ENCODE measurements around the gene GNGT2.
A peak's percentile ranks its signal among the peaks of the same experiment; 100 is the strongest.

The GNGT2 gene

DNA sequence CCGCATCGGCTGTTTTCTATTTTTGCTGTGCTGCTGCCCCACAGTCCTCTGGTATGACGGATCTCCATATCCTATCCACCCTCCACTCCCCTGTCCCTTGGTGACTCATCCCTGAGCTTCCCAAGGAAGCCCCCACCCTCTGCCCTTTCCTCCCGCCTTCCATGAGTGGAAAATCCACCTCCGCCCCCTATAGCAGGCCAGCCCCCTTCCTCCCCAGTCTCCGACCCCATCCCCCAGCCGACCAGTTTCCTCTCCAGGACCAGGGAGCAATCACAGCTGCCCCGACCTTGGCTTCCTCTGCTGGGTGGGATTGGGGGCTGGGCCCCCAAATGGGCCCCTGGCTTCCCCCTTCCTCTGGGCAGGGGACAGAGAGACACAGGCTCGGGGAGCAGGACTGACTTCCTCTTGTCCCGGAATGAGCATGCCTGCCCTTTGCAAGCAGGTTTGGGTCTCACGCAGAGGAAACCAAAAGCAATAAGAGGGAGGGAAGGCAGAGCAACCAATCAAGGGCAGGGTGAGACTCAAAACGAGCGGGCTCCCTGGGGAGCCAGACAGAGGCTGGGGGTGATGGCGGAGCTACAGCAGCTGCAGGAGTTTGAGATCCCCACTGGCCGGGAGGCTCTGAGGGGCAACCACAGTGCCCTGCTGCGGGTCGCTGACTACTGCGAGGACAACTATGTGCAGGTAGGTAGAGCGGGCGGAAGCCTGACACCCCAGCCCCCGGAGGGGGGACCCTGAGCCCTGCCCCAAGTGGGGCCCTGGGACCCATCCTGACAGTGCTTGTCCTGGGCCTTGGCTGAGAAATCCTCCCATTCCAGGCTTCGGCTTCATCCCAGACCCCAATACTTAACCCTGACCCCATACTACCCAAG lies at the start of gene GNGT2, which contains the start of gene ABI3:
Gene GNGT2, minus strand, starts transcription at position 417 of the 872 bp plus-strand sequence. CDS start 3,152 bp downstream, outside the sequence.
Gene ABI3, plus strand, starts transcription at position 550 of the 872 bp plus-strand sequence. Its CDS starts 18 bp downstream, at position 568.
- no peaks in the 10 kb centered on the region for H3K9me3 Mint-ChIP-seq
- peak within 1 kb of the TSS; percentile 96 to 97 for H3K27ac Mint-ChIP-seq
- H3K4me3 Mint-ChIP-seq = peak within 1 kb of the TSS; percentile 93 to 96
- DNase-seq (peak; percentile 66 to 76), ATAC-seq (peak; percentile 94)
- peaks cover 70% of the 10 kb centered on the region for H3K4me1 Mint-ChIP-seq
- H3K27me3 Mint-ChIP-seq = no peaks in the 10 kb centered on the region

DNA sequence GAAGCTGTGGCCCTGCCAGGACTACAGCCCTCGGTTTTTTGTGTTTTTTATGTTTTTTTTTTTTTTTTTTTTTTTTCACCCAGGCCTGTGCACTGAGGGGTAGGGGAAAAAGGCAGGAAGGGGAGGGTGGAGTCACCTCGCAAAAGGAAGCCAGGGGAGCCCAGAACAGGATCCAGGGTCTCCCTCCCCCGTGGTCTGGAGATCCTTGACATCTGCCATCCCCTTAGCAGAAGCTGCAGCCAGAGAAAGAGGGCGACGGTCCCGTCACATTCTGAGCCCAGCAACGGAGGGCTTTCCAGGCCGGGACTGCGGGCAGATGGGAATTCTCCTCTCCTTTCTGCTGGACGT lies 49.3 kb upstream of the GNGT2 start:
- peaks cover 15% of the 10 kb centered on the region for H3K27me3 Mint-ChIP-seq
- peaks cover 10% of the 10 kb centered on the region for H3K4me1 Mint-ChIP-seq
- peak overlapping the region; percentile 48 to 81 for H3K27ac Mint-ChIP-seq
- ATAC-seq (no peak), DNase-seq (peak in 1 of 2 donors; percentile 5)
- H3K4me3 Mint-ChIP-seq = peak overlapping the region; percentile 86 to 88
- no peaks in the 10 kb centered on the region for H3K9me3 Mint-ChIP-seq

DNA sequence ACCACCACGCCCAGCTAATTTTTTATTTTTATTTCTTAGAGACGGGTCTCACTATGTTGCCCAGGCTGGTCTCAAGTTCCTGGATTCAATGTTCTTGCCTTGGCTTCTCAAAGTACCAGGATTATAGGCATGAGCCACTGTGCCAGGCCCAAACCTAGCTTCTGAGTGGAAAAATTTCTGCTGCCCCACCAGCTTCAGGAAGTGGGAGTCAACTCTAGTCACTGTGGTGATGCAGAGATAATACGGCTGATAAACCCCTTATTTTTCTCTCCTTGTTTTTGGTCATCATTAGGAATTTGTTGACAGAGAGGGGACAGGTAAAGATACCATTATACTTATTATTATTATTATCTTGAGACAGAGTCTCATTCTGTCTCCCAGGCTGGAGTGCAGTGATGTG lies 48.0 kb upstream of the GNGT2 start:
- Mint-ChIP-seq H3K4me3 (no peak overlapping the region), H3K27me3 (peaks cover 9% of the 10 kb centered on the region), H3K9me3 (no peaks in the 10 kb centered on the region), H3K27ac (no peak overlapping the region), H3K4me1 (peaks cover 10% of the 10 kb centered on the region)
- DNase-seq (no peak), ATAC-seq (no peak)

DNA sequence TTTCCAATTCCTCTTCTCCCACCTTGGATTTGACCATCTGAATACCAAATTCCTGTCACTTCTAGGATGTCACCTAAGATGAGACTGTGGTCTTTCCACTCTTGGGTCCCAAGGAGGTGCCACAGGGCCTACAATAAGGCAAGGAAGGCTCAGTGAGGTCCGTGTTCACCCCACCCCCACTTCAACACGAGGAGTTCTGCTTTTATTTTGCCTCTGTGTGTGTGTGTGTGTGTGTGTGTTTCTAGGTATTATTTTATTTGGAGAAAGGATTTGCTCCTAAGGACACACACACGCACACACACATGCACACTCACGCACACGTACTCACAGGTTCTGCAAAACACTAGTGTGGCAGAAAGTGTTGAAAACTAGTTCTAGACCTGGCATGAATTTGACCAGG lies 44.8 kb upstream of the GNGT2 start:
- Mint-ChIP-seq H3K4me3 (no peak overlapping the region), H3K9me3 (no peaks in the 10 kb centered on the region), H3K27ac (no peak overlapping the region), H3K27me3 (peaks cover 7% of the 10 kb centered on the region), H3K4me1 (no peaks in the 10 kb centered on the region)
- ATAC-seq = no peak
- DNase-seq = no peak

DNA sequence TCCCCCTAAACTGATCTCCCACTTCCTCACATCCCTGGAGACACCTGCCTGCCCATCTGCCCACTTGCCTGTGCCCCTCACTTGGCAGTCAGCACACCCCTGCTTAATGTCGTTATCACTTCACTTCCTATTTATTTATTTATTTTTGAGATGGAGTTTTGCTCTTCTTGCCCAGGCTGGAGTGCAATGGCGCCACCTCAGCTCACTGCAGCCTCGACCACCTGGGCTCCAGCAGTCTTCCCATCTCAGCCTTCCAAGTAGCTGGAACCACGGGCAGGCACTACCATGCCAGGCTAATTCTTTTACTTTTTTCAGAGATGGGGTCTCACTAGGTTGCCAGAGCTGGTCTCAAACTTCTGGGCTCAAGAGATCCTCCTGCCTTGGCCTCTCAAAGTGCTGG lies 43.7 kb upstream of the GNGT2 start:
- Mint-ChIP-seq H3K27me3 (peaks cover 7% of the 10 kb centered on the region), H3K27ac (no peak overlapping the region)

DNA sequence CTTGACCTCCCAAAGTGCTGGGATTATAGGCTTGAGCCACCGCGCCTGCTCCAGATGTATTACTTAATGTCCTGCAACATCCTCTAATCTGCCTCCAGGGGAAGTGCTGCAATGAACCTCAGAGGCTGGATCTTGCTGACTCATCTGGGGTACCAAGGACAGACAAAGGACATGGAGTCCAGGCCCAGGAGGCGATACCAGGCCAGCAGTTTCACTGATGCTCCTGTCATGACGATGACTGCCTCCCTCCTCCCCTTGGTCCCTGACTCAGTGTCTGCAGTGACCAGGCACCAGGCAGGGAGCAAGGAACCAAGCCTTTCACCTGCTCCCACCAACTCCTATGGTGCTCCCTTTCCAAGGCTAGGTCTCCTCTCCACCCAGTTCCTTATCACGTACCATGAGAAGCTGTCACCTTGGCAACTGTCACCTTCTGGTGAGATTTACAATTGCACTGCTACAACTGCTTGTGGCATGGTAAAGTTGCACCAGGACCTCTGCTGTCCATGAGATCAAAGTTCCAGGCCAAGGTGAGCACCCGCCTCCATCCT lies 41.8 kb upstream of the GNGT2 start:
- peaks cover 6% of the 10 kb centered on the region for H3K27me3 Mint-ChIP-seq
- ATAC-seq = no peak
- no peak overlapping the region for H3K4me3 Mint-ChIP-seq
- H3K4me1 Mint-ChIP-seq = no peaks in the 10 kb centered on the region
- DNase-seq = no peak
- no peak overlapping the region for H3K27ac Mint-ChIP-seq
- no peaks in the 10 kb centered on the region for H3K9me3 Mint-ChIP-seq

More for the DNA sequence above, 43.7 kb upstream of the GNGT2 start:
- ATAC-seq (no peak), DNase-seq (no peak)
- Mint-ChIP-seq H3K9me3 (no peaks in the 10 kb centered on the region), H3K4me1 (no peaks in the 10 kb centered on the region), H3K4me3 (no peak overlapping the region)

DNA sequence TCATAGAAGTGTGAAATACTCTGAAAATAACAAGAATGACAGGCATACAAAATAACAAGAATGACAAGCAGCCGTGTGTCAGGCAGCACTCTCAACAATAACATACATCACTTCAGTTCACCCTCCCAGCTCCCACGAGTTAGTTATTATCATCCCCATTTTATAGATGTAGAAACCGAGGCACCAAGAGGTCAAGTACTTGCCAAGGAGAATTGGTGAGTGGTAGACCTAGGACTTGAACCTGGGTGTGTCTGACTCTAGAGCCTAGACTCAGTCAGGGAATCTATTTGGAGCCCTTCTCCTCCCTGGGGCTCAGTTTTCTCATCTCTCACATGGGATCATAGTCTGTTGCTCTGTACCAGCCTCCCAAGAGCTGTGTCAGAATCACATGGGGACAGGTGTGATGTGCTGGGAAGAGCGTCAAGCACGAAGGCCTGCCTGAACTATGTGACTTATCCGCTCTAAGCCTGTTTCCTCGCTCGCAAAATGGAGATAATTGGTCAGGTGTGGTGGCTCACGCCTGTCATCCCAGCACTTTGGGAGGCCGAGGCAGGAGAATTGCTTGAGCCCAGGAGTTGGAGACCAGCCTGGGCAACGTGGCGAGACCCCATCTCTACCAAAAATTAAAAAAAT lies 39.6 kb upstream of the GNGT2 start:
- DNase-seq = no peak
- H3K4me1 Mint-ChIP-seq = no peaks in the 10 kb centered on the region
- no peak overlapping the region for H3K4me3 Mint-ChIP-seq
- H3K27me3 Mint-ChIP-seq = no peaks in the 10 kb centered on the region
- no peak for ATAC-seq
- no peak overlapping the region for H3K27ac Mint-ChIP-seq
- H3K9me3 Mint-ChIP-seq = no peaks in the 10 kb centered on the region

DNA sequence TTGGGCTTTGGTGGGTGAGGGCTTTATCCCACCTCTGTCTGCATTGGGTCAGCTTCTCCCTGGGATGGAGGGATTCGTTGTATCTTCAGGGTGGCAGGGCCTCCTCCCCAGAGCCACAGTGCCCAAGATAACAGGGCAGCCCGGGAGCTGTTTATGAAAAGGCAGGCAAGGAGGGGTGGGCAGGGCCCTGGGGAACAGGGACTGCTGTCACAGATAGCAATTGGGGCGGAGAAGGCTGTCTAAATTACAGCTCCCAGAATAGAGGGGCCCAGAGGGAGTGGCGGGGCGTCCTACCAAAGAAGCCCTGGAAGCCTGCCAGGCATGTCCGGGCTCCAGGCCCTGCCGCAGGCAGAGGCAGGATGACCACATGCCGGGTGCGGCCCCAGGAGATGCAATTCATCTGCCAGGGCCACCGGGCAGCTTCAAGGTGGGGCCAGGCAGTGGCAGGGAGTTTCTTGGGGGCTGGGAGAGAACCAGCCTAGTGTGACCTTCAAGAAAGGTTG lies 39.0 kb upstream of the GNGT2 start:
- Mint-ChIP-seq H3K9me3 (no peaks in the 10 kb centered on the region), H3K4me1 (no peaks in the 10 kb centered on the region), H3K27me3 (no peaks in the 10 kb centered on the region), H3K27ac (no peak overlapping the region), H3K4me3 (no peak overlapping the region)
- DNase-seq = no peak
- ATAC-seq = no peak

DNA sequence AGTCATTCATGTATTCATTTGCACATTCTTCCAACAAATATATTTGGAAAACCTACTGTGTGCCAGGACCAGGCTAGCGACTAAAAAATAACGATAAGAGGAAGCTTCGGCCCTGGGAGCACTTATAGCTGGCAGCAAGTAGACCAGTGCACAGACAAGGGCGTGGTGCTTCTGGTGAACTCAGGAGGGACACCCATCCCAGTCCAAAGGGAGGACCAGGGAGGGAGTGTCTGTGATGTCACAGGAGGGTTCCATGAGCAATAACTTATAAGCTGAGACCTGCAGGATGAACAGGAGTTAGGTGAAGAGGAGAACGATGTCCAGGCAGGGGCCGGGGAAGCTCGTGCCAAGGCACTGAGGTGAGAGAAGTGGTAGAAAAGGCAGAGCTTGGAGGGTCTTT lies 37.6 kb upstream of the GNGT2 start:
- Mint-ChIP-seq H3K4me3 (no peak overlapping the region), H3K9me3 (no peaks in the 10 kb centered on the region), H3K27ac (no peak overlapping the region), H3K27me3 (no peaks in the 10 kb centered on the region), H3K4me1 (no peaks in the 10 kb centered on the region)
- ATAC-seq = no peak
- DNase-seq = no peak

DNA sequence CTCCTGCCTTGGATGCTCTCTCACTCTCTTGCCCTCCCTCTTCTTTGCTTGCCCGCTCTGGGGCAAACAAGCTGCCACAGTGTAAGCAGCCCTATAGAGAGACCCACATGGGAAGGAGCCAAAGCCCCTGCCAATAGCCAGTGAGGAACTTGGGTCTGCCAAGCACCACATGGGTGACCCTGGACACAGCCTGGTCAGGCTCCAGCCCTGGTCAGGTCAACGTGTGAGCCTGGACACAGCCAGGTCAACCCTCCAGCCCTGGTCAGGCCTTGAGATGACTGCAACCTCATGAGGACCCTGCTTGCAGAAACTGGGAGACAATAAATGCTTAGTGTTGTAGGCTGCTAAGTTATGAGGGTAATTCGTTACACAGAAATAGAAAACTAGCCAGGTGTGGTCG lies 34.5 kb upstream of the GNGT2 start:
- ATAC-seq = no peak
- Mint-ChIP-seq H3K9me3 (no peaks in the 10 kb centered on the region), H3K4me1 (no peaks in the 10 kb centered on the region), H3K27me3 (no peaks in the 10 kb centered on the region), H3K27ac (no peak overlapping the region), H3K4me3 (no peak overlapping the region)
- DNase-seq = no peak

DNA sequence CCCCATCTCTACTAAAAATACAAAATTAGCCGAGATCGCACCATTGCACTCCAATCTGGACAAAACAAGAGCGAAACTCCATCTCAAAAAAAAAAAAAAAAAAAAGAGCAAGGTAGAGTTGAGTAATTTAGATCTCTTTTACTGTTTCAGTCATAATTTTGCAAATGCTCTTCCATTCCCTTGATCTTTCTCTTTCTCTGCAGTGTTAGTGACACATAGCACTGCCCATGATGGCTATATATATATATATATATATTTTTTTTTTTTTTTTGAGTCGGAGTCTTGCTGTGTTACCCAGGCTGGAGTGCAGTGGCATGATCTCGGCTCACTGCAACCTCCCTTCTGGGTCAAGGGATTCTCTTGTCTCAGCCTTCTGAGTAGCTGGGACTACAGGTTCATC lies 32.4 kb upstream of the GNGT2 start:
- no peak overlapping the region for H3K4me3 Mint-ChIP-seq
- no peak for ATAC-seq
- H3K4me1 Mint-ChIP-seq = no peaks in the 10 kb centered on the region

DNA sequence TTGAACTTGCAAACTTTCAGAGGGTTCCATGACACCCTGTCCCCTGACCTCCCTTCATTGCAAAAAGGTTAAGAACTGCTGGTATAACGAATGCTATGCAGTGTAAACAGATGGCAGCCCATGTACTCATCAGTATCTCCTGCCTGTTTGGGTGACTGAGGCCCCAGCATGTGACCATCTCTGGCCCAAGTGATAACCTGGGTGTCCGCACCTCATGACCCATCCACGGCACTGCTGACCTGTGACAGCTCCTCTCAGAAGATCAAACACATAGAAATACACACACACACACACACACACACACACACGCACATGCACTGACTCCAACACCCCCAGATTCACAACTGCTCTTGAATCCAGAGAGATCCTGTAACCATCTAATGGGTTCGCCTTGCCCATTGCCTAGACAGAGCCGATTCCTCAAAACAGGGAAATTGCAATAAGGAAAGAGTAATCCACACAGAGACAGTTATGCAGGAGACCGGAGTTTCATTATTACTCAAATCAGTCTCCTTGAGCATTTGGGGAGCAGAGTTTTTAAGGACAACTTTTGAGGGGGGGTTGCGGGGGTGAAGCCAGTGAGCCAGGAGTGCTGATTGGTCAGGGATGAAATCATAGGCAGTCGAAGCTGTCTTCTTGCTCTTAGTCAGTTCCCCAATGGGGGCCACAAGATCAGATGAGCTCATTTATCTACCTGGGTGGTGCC lies 31.5 kb upstream of the GNGT2 start:
- ATAC-seq (no peak), DNase-seq (no peak)
- Mint-ChIP-seq H3K27me3 (no peaks in the 10 kb centered on the region), H3K9me3 (no peaks in the 10 kb centered on the region), H3K4me1 (no peaks in the 10 kb centered on the region), H3K27ac (no peak overlapping the region), H3K4me3 (no peak overlapping the region)

More for the DNA sequence above, 32.4 kb upstream of the GNGT2 start:
- Mint-ChIP-seq H3K27ac (no peak overlapping the region), H3K9me3 (no peaks in the 10 kb centered on the region), H3K27me3 (no peaks in the 10 kb centered on the region)
- DNase-seq = no peak

DNA sequence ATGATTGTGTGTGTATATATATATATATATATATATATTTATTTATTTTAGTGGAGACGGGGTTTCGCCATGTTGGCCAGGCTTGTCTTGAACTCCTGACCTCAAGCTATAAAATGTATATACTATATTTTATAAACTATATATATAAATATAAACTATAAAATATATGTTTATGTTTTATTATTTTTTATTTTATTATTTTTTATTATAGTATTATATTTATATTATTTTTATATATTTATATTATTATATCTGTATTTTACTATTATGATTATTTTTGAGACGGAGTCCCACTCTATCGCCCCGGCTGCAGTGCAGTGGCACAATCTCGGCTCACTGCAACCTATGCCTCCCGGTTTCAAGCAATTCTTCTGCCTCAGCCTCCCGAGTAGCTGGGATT lies 30.7 kb upstream of the GNGT2 start:
- H3K27ac Mint-ChIP-seq = no peak overlapping the region
- H3K4me3 Mint-ChIP-seq = no peak overlapping the region
- no peaks in the 10 kb centered on the region for H3K4me1 Mint-ChIP-seq
- H3K9me3 Mint-ChIP-seq = no peaks in the 10 kb centered on the region
- DNase-seq (no peak), ATAC-seq (no peak)
- H3K27me3 Mint-ChIP-seq = no peaks in the 10 kb centered on the region

DNA sequence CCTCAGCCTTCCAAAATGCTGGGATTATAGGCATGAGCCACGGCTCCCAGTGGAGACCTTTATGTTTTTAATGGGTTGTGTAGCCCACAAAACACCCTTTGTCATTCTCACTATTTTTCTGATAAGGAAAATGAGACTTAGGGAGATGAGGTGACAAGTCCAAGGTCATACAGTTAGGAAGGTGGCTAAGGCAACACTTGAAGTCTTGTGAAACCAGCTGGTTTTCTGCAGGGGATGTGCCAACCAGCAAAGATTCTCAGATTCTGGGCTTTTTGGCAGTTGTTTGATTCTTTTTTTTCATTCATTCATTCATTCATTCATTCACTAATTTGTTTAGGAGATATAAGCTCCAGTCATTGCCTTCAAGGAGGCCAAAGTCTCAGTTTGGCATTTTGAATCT lies 30.2 kb upstream of the GNGT2 start:
- no peaks in the 10 kb centered on the region for H3K9me3 Mint-ChIP-seq
- no peaks in the 10 kb centered on the region for H3K4me1 Mint-ChIP-seq
- H3K27me3 Mint-ChIP-seq = no peaks in the 10 kb centered on the region
- no peak overlapping the region for H3K27ac Mint-ChIP-seq
- no peak for DNase-seq
- no peak for ATAC-seq
- H3K4me3 Mint-ChIP-seq = no peak overlapping the region

DNA sequence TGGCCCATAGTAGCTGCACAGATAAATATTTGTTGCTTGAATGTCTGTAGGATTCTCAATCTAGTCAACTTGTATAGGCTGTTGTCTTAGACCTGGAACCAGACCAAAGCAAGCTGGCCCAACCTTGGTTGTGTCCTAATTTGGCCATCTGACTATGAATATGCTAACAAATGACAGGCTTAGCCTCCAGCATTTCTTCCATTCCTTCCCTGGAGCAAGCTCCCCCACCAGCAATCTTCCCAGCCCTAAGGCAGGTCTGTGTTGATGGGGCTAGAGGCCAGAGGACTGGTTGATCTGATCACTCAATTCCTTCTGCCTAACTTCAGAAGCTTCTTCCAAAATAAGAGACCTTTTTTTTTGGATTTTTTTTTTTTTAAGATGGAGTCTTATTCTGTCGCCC lies 29.6 kb upstream of the GNGT2 start:
- no peaks in the 10 kb centered on the region for H3K27me3 Mint-ChIP-seq
- DNase-seq (no peak), ATAC-seq (no peak)
- no peaks in the 10 kb centered on the region for H3K9me3 Mint-ChIP-seq
- H3K4me1 Mint-ChIP-seq = no peaks in the 10 kb centered on the region
- H3K4me3 Mint-ChIP-seq = no peak overlapping the region
- H3K27ac Mint-ChIP-seq = no peak overlapping the region

Data from stimulated activated naive CD8-positive, alpha-beta T cell treated with anti-CD3 and anti-CD28 coated beads, Interleukin-15, amount 100 ng/mL, for 72 hours (primary cell).